HG03066 (cell line): Measurements from ENCODE around the gene GFER.

Experiments used
- ATAC-seq: cut with Tn5 transposase; IDR thresholded peaks from one replicate; pipeline ENCODE4 v1.9.1; 2021; ENCODE audit warnings: low read depth; ENCODE audit not compliant: unreplicated experiment

Gene GFER

GRCh38 chr16:1989209-1990100 lies 5.5 kb downstream of the GFER start, which contains the start of gene SYNGR3:
TSS of gene SYNGR3 (plus strand) at chr16:1989970. CDS start at chr16:1990103, 133 bp downstream.
- no peak for ATAC-seq

- no peak for ATAC-seq
These were observed 6.0 kb downstream of the GFER start for GRCh38 chr16:1990101-1990350.

DNA sequence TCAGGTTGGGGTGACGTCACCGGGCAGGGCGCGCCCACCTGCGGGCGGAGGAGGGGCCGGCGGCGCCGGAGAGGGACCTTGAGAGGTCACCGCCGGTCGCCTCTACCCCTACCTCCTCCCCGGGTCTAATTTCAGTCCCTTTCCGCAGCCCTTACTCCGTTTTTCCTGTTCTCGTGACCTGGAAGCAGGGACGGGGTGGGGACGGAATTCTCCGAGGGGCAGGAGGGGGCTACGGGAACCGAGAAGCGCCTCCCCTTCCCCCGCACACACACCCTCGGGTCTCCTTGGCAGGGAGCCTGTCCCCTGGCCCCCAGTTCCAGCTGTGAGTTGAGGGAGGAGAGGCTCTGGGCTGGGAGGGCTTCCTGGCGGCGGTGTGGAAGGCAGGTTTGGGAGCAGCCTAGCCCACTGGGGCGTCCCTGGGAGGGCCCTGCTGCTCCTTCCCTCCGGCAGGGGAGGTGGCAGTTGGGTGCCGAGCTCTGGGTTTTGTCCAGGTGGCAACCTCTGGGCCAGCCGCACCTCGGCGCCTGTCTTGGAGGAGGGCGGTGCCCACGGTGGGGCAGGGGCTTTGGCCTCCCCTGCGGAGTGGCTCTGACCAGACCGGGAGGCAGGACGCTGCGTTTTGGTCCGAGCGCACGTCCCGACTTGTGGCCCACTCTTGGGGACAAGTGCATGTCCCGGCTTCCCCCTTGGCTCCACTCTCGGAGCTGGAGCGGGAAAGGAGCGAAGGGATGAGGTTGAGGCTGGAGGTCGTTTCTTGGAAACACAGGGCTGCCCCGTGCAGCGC lies 6.5 kb downstream of the GFER start:
- ATAC-seq = no peak

GRCh38 chr16:1991135-1991551 lies 7.2 kb downstream of the GFER start:
- no peak for ATAC-seq

DNA sequence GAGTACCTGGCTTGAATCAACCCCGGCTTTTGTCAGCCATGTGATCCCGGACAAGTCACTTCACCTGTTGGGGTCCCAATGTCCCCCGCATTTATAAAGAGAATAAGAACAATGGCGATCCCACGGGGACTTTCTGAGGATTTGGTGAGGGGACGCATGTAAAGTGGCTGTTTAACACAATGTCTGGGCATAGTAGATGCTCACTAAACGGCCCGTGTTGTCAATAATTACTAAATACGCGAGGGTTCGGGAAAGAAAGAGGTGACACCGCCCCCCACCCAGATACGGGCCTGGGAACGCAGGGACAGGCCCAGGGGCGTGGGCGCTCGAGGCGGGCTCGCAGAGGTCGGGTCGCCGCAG lies 7.6 kb downstream of the GFER start:
- no peak for ATAC-seq

DNA sequence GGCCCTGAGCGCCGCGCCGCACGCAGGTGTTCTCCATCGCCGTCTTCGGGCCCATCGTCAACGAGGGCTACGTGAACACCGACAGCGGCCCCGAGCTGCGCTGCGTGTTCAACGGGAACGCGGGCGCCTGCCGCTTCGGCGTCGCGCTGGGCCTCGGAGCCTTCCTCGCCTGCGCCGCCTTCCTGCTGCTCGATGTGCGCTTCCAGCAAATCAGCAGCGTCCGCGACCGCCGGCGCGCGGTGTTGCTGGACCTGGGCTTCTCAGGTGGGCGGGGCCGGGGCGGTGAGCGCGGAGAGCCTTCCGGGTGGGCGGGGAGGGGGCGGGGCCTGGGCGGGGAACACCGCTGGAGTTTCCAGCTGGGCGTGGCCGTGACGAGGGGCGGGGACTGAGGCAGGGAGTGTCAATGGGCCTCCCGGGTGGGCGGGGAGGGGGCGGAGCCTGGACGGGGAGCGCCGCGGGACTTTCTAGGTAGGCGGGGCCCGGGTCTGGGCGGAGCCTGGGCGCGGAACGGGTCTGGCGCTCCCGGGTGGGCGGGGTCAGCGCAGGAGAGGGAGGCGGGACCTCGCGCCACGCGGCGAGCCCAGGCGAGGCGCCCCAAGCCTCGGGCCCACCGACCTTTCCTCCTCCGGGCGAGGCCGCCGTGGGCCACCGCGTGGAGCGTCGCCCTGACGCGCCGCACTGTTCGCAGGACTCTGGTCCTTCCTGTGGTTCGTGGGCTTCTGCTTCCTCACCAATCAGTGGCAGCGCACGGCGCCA lies 8.1 kb downstream of the GFER start:
- ATAC-seq = peak; percentile 38

DNA sequence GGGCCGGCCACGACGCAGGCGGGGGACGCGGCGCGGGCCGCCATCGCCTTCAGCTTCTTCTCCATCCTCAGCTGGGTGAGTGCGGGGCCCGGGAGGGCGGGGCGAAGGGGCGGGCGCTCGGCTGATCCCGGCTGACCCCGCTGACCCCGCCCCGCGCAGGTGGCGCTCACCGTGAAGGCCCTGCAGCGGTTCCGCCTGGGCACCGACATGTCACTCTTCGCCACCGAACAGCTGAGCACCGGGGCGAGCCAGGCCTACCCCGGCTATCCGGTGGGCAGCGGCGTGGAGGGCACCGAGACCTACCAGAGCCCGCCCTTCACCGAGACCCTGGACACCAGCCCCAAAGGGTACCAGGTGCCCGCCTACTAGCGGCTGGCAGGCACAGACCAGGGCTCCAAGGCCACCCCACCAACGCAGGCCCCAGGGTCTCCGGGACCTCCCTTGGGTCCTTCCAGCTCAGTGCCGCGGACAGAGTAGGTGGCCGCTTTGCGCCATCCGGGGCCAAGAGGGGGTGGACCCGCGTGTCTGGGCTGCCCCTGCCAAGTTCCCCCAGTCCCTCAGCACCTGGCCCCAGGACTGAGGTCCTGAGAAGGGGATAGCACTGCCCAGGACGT lies 8.8 kb downstream of the GFER start:
- ATAC-seq = no peak

- no peak for ATAC-seq
These were observed 9.7 kb downstream of the GFER start for GRCh38 chr16:1993731-1994131.

DNA sequence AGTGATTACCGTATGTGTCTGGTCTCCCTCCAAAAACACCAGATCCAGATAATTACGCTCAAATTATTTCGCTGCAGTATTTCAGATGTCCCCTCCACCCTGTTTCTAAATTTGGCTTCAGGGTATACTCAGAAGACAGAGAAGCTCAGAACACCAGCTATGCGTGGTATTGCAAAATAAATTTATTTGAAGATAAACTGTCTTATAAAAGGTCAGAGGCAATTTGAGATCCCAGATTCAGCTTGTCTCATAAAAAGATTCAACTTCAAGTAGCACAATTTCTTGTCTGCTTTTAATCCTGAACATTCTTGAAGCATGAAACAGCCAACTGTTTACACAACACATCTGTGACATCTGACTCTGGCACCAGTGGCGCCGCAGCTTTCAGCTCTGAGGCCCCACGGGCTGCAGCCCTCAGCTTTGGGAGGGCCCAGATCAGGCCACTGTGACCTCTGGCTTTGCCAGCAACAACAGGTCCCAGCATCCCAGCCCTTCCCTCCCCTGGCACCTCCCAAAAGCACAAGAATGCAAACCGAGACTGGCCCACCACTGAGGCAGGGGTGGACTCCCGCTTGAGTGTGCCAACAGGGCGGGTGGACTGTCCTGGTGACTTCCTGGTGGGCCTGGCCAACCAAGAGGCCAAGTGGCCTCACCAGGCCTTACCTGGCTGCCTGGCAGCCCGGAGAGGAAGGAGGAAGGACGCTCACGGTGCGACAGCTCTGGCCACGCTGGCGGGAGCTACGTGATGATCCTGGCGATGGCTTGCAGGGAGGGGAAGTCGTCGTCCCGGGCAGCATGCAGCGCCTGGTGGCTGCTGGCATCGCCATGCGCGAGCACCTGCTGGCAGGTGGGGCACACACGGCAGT lies 13.7 kb downstream of the GFER start:
- no peak for ATAC-seq

DNA sequence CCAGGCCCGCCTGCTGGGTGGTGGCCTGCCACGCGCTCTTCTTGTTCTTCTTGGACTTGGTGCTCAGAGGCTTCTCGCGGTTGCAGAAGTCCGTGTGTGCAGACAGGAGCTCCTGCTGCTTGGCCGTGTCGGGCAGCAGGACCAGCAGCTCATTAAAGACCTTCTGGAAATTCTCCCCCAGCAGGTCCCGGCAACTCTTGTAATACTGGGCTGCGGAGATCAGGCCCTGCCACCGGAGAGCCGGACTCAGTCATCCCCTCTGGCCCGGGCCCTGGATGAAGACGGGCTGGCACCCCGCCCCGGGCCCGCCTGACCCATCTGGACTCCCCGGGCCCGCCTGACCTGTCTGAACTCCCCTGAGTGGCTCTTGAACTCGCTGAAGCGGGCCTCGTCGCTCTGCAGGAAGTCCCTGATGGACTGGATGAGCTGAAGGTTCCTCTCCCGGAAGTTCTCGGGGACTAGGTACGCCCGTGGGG lies 14.4 kb downstream of the GFER start:
- ATAC-seq = no peak

DNA sequence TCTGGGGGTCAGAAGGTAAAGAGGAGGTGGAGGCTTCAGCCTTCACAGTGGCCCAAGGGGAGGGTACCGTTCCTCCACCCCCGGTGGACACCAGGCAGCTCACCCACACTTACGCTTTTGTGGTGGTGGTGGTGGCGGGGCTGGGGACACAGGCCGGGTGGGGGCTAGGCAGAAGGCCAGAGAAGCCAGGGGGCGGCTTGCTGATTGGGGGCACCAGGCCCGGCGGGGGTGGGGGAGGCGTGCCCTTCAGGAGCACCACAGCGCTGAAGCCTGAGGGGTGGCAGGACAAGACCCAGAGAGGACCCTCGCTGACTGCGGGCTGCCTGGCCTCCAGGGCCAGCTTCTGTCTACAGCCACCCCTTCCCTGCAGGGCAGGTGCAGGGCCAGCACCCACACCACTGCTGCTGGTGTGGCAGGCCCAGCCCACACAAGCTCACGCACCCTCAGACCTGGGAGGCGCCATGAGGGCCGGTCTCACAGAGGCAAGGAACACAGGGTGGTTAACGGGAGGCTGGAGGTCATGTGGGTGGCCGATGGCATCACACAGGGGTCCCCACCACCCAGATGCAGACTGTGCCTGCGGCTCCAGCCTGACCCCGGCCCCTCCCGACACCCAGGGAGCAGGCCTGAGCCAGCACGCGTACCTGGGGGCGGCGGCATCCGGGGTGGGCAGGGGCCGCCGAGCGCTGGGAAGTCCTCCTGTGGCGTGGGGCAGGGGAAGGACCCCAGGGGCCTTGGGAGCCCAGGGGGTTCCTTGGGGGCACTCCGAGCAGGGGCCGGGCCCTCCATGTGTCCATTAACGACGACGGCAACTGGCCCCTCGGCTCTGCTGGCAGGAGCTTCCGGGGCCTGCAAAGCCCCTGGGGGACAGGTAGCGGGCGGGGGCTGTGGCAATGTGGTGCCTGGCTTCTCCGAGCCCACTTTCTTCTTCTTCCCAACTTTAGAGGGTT lies 15.1 kb downstream of the GFER start:
- ATAC-seq = no peak

- no peak for ATAC-seq
These were observed 16.0 kb downstream of the GFER start for GRCh38 chr16:1999866-2000514.

- ATAC-seq = no peak
These were observed 17.0 kb downstream of the GFER start for GRCh38 chr16:2001035-2001434.

DNA sequence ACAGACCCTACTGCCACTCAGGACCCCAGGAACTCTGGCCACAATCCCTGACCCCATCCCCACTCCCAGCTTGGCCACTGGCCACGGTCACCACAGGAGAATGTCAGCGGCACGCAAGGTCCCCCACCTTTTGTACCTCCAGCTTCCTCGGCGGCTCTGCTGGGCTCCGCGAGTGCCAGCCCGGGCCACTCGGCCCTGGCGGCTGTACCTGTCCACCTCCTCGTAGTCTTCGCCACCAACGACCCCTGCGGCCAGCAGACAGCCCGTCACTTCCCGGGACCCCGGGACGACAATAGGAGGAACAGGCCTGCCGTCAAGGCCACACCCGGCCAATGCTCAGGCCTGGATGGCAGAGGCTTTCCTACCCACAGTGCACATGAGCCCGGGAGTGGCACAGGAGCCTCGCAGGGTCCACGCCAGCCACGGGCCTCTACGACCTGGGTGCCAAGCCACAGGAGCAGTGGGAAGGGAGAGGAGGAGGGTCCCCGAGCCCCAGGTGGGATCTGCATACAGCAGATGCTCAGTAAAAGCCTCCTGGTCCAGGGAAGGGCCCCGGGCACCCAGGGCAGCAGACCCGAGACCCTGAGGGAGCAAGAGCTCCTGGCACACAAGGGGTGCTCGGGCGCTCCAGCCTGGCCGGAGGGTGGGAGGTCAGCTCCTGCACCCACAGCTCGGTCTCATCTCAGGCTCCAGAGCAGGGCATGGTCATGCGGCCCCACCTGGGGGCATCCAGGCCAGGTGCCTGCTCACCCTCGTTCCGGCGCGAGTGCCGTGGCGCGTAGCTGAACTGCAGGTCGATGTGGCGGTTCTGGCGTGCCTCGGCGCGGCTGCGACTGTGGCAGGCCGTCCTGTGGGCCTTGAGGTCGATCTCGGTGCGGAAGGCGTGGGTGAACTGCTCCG lies 17.7 kb downstream of the GFER start:
- ATAC-seq = no peak

DNA sequence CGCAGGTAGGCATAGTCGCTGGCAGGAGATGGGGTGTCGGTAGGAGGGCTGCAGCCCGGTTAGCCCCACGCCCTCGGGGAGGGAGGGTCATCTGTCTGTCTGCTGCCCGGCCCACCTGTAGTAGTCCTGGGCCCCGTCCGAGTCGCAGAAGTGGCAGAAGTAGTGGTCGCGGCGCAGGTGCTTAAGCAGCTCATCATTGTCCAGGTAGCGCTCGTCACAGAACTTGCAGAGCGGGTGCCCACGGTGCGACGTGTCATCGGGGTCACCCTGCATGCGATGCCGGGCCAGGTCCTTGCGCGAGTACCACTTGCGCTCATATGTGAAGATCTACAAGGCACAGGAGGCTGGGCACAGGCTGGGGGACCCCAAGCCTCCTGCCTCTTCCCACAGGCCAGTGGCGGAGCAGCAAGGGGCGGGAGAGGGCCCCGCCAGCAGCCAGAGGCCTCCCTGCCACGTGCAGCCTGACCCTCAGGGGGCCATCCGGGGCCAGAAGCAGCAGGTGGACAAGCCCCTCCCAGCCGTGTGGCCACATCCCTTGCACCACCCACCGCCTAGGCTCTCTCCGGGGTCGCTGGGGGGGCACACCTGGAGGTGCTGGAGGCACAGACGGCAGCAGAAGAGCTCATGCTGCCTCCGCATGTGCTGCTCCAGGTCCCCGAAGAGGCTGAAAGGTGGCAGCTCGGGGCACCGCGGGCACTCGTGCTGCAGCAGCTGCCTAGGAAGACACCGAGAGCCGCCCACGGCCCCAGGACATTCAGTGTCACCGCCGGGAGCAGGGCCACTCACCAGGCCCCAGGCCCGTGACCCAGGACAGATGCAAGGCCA lies 18.6 kb downstream of the GFER start:
- no peak for ATAC-seq

DNA sequence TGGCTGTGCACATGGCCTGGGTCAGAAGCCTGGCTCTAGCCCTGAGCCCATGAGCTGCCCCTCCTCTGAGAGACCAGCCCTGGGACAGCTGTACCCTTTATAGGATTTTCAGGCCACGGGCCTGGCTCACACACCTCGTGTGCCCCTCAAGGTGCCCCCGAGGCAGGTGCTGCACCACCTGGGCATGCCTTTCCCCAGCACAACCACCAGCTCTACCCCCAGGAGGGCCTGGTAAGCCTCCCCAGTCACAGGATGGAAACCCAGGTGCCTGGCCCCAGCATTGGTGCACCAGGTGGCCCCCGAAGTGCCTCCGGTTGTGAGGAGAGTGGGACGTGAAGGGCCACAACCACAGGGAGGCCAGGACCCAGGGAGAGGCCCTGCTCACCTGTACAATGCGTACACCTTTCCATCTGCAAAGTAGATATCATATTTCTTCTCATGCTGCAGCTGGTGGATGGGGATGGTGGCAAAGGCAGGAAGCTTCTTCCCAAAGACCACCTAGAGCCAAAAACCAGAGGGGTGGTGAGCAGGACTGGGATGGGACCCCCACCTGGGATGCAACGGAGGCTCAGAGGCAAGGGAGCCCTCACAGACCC lies 19.3 kb downstream of the GFER start:
- no peak for ATAC-seq
